Neural progenitor cell (in vitro differentiated cells): Measurements from ENCODE around the gene ANKRD42.

Source experiments
- CTCF ChIP-seq: fragments of 200-600 bp; sonication (generic); IDR thresholded peaks from 2 replicates; pipeline ENCODE4 v1.5.1; 2017; ENCODE audit warnings: antibody characterized with exemption, mild to moderate bottlenecking
- EZH2 ChIP-seq: fragments of 200-600 bp; sonication (generic); IDR thresholded peaks from 2 replicates; pipeline ENCODE4 v1.6.1; 2017; ENCODE audit warnings: antibody characterized with exemption, mild to moderate bottlenecking, moderate library complexity
- EZH2phosphoT487 ChIP-seq: fragments of 200-600 bp; sonication (generic); IDR thresholded peaks from 2 replicates; pipeline ENCODE4 v1.6.1; 2017; ENCODE audit warnings: antibody characterized with exemption

- TF ChIP-seq CTCF (no peak), EZH2 (no peak), EZH2phosphoT487 (no peak)
Measured at GRCh38 chr11:83206221-83206620, 12.7 kb downstream of the ANKRD42 start.
